ENCODE data around the gene PALMD.

The PALMD gene

GRCh38 chr1:99704356-99704816 lies 58.5 kb downstream of the PALMD start:
- DNase-seq, result no peak

GRCh38 chr1:99705385-99705784 lies 59.5 kb downstream of the PALMD start:
- no peak for DNase-seq

GRCh38 chr1:99707535-99708142 lies 61.7 kb downstream of the PALMD start:
- peak; percentile 44 for DNase-seq

GRCh38 chr1:99710994-99711393 lies 65.1 kb downstream of the PALMD start:
- no peak for DNase-seq

GRCh38 chr1:99713006-99713405 lies 67.1 kb downstream of the PALMD start:
- no peak for DNase-seq

GRCh38 chr1:99717005-99717404 lies 71.1 kb downstream of the PALMD start:
- DNase-seq, result no peak

- no peak for DNase-seq
Observed at GRCh38 chr1:99723251-99723650, 77.3 kb downstream of the PALMD start.

- no peak for DNase-seq
Observed at GRCh38 chr1:99725996-99726395, 80.1 kb downstream of the PALMD start.

GRCh38 chr1:99726407-99726806 lies 80.5 kb downstream of the PALMD start:
- DNase-seq, result no peak

- no peak for DNase-seq
Observed at GRCh38 chr1:99726818-99727217, 80.9 kb downstream of the PALMD start.

GRCh38 chr1:99727575-99728185 lies 81.8 kb downstream of the PALMD start:
- DNase-seq, result no peak

GRCh38 chr1:99728494-99729235 lies 82.8 kb downstream of the PALMD start:
- no peak for DNase-seq

GRCh38 chr1:99731384-99731783 lies 85.5 kb downstream of the PALMD start:
- no peak for DNase-seq

GRCh38 chr1:99735852-99736251 lies 89.9 kb downstream of the PALMD start:
- DNase-seq, result no peak

GRCh38 chr1:99737016-99737415 lies 91.1 kb downstream of the PALMD start:
- no peak for DNase-seq

GRCh38 chr1:99738858-99739465 lies 93.0 kb downstream of the PALMD start:
- DNase-seq, result no peak

- no peak for DNase-seq
Observed at GRCh38 chr1:99740141-99740540, 94.2 kb downstream of the PALMD start.
